Tongue (tissue), 2 donors: Measurements from ENCODE around the gene FMO5. TPM values are rescaled to one million over a fixed set of nuclear protein-coding genes. Genes with fewer than 3 reads are reported as not detected.
"Not testable (repeated sequence)": the region's sequence is repeated elsewhere in the genome, so short reads cannot be mapped to it uniquely, and the experiment has no call there.

ENCODE experiments used
- DNase-seq: peaks from one replicate; pipeline ENCODE4 v3.0.0-alpha.2; 2015
- total RNA-seq: library from RNA; depleted of rRNA; stranded (reverse); fragments of >200 nt; gene quantifications from one replicate; pipeline ENCODE4 v1.2.3, GENCODE V29; 2014

The FMO5 gene
- total RNA-seq, result 1.5 TPM

GRCh38 chr1:147225193-147225730, at the start of gene FMO5:
TSS of gene FMO5 (minus strand) at chr1:147225339. CDS start at chr1:147225029, 310 bp downstream.
- peak; percentile 85 for DNase-seq

DNA sequence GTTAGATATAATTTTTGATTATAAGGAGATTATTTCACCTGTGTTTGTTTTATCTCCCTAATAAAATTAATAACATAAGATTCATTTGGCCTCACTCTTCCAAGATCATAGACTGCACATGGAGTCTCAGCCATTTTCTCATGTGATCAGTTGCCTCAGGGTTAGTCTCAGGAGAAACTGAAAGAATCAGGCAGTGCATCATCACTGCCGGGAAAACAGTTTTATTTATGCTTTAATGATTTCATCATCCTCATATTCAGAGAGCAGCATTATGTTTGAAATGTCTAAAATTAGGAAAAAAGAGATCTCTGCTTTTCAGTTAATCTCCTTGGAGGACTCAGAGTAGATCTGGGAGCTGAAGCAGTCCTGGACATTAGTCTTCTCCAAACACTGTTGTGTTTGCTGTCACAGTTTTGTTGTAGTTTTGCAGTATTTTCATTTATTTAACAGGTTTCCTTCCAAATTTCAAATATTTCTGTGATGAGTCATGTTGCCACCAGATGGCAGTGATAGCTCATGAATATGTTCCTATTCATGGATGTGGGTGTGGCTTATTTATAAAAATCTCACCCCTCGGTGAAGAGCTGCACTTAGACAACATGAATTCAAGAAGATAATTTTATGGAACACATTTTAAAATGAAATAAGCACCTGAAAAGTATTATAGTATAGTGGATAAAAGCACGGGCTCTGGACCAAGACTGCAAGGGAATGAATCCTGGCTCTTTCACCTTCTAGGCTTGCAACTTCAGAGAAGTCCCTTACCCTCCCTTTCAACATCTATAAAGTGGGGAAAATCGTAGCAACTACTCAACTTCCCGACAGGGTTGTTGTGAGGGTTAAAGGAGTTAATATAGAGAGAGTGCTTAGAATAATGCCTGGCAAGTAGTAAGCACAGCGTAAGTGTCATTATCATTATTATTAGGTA, 48.5 kb upstream of the FMO5 start:
- peak; percentile 79 for DNase-seq

- DNase-seq, result no peak
Measured at GRCh38 chr1:147272042-147272441, 46.9 kb upstream of the FMO5 start.

DNA sequence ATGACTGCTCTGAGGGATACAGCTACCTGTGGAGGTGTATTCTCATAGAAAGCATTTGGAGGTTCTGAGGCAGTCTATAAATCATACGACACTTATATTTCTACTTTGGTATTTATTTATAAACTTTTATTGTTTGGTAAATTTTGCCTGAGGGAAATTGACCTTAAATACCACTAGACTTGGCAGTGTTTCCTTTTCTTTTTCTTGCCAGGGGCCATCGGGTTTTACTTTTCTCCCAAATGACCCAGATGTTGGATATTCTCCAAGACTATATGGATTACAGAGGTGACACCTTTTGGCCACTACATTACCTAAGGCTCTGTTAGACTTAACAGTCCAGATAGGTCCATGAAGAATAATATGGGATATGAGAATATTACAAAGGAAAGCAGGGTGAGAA, 45.6 kb upstream of the FMO5 start:
- no peak for DNase-seq

DNA sequence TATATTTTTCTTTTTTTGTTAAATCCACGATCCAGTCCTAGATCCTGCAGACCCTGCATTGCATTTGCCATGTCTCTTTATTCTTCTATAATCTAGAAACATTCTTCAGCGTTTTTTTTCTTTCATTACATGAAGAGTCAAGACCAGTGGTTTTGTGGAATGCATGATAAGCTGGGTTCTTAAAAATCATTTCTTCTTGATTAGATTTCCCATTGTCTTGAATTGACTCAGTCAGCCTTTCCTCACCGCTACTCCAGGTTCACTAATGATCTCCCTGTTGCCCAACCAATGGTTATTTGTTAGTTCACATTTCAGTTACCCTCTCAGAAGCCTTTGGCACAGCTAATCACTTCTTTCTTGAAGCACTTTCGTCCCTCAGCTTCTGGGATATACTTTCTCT, 42.6 kb upstream of the FMO5 start:
- DNase-seq, result no peak

GRCh38 chr1:147266381-147266780, 41.2 kb upstream of the FMO5 start:
- no peak for DNase-seq

GRCh38 chr1:147264158-147264768, 39.1 kb upstream of the FMO5 start:
- no peak for DNase-seq

GRCh38 chr1:147260956-147261355, 35.8 kb upstream of the FMO5 start:
- no peak for DNase-seq

- no peak for DNase-seq
Measured at GRCh38 chr1:147252540-147252939, 27.4 kb upstream of the FMO5 start.

GRCh38 chr1:147247656-147248238, 22.6 kb upstream of the FMO5 start:
- no peak for DNase-seq

- no peak for DNase-seq
Measured at GRCh38 chr1:147246910-147247655, 21.9 kb upstream of the FMO5 start.

GRCh38 chr1:147246044-147246690, 21.0 kb upstream of the FMO5 start:
- DNase-seq, result no peak

- no peak for DNase-seq
Measured at GRCh38 chr1:147245586-147246021, 20.5 kb upstream of the FMO5 start.

DNA sequence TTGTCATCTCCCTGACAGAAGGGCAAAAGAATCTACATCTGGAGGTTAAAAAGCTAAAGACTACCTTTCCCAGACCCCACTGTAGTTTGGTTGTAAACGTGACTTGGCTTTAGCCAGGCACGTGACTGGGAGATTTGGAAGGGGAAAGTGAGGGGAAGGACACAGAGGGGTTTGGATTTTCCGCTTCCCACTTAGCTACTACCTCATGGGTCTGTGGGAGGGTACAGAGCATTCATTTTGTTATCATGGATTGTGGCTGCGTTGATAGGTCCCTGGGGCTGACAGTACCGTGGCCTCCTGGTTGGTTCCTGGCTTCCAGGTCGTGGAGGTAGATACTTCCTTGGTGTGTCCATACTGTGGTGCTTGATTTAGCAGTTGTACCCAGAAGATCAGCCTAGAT, 20.0 kb upstream of the FMO5 start:
- DNase-seq, result no peak

- DNase-seq, result peak; percentile 16
Measured at GRCh38 chr1:147243841-147244240, 18.7 kb upstream of the FMO5 start.

DNA sequence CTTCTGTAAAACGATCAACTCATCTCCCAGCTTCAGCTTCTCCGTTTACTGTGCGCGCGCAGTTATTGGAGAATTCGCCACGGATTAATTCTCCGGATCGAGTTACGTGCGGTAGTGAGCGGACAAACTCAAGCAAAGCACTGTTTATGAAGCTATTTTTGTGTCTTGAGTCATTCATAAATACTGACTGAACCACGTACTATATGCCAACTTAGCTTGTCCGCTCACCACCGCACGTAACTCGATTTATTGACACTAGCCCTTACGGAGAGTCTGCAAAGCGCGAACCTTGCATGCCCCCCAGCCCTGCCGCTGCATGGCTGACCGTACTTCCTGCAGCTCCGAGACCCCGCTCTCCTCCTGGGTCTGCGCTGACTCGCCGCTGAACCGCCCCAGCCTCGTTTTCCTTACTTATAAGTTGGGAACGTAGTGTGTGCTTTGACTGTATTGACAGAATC, 18.1 kb upstream of the FMO5 start:
- DNase-seq, result no peak

- peak; percentile 98 for DNase-seq
Measured at GRCh38 chr1:147242449-147243227, 17.5 kb upstream of the FMO5 start, which contains the start of gene CHD1L. TSS of gene CHD1L (plus strand) at chr1:147242684. CDS start at chr1:147242704, 20 bp downstream.

DNA sequence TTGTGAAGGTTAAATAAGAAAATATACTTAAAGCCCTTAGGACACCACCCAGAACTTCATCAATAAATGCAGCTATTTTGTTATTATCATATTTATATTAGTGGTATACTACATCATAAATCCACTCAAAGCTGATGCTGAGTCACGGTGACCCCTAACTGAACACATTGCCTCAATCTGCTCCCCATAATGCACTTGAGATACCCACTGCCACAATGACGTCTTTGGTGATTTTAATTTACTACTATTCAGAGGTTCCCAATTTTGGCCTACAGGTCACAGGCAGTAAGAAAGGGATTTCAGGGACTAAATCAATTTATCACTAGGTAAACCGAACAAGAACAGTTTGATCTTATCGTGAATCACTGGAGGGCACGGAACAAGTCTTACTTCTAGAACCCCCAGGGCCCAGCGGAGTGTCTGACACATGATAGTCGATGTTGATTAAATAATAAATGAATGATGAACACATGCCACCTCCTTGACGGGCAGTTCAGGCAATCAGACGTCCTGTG, 16.9 kb upstream of the FMO5 start:
- DNase-seq, result no peak

- not testable (repeated sequence) for DNase-seq
Measured at GRCh38 chr1:147240131-147240721, 15.1 kb upstream of the FMO5 start.
